Retina (tissue), 1 donor: ENCODE data around the gene RET.
"Not testable (repeated sequence)": the region's sequence is repeated elsewhere in the genome, so short reads cannot be mapped to it uniquely, and the experiment has no call there.

ENCODE experiments used
- DNase-seq: peaks from one replicate; pipeline ENCODE4 v3.0.0-alpha.2; 2016

RET gene

GRCh38 chr10:43079856-43080255 is 3.0 kb downstream of the RET start:
- no peak for DNase-seq

GRCh38 chr10:43082087-43082486 is 5.2 kb downstream of the RET start:
- DNase-seq: no peak

DNA sequence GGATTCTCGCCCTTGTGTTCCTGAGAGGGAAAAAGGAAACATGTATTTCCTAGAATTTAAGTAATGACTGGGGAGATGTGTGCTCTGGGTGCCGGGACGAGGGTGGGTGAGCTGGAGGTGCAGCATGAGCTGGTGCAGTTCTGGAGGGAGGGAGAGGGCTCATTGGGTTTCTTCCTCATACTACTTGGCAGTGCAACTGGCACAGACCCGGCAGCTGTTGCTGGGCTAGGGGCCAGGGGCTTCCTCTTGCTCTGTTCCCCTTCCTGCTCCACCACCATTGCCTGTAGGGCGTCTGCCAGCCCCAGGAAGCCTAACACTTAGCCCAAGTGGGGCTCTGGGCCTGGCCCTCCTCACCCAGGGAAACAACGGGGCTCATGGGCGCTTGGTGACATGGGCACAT is 5.9 kb downstream of the RET start:
- no peak for DNase-seq

GRCh38 chr10:43083764-43084163 is 6.9 kb downstream of the RET start:
- no peak for DNase-seq

GRCh38 chr10:43084812-43085211 is 7.9 kb downstream of the RET start:
- no peak for DNase-seq

DNA sequence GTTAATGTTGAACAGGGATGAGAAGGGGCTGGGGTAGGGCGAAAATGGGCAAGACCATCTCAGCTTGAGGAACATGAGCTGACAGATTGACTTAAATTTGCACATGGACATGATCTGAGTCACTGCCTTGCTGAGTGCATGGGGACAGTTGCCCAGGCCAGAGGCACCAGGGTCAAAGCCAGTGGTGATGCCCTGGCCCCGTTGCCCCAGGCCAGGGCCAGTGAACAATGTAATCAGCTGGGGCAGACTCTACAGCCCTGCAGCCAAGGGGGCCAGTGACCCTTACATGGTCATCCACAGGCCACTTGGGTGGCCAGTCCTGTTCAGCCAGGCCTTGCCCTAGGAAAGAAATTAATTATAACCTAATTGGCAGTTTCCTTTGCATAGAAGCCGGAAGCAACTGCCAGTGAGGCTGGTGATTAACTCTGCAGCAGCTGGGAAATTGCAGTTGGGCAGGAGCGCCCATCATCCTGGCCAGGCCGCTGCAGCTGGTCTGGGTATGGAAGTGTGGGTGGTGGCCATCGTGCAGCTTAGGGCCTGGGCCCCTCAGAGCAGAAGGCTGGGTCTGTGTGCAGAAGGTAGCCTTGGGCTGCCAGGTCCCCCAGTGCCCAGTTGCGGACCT is 9.6 kb downstream of the RET start:
- DNase-seq: peak; percentile 38

- DNase-seq: no peak
Observed at GRCh38 chr10:43089519-43089918, 12.7 kb downstream of the RET start.

- no peak for DNase-seq
Observed at GRCh38 chr10:43090188-43090587, 13.3 kb downstream of the RET start.

DNA sequence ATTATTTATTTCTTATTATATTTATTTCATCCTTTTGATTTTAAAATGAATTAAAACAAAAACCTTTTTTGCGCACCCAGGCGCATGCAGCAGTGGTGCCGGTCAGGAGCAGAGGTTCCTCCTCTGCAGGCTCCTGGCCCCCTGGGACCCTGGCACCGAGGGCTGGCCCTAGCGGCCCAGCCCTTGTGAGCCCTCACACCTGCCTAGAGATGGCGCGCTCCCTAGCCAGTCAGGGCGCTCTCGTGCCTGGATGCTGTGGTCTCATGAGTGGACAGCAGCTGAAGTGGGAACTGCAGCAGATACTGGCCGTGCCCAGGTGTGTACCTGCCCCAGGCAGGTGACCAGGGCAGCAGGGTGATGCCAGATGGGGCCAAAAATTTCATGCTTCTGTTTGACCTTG is 13.8 kb downstream of the RET start:
- DNase-seq: no peak

GRCh38 chr10:43091846-43092245 is 15.0 kb downstream of the RET start:
- no peak for DNase-seq

DNA sequence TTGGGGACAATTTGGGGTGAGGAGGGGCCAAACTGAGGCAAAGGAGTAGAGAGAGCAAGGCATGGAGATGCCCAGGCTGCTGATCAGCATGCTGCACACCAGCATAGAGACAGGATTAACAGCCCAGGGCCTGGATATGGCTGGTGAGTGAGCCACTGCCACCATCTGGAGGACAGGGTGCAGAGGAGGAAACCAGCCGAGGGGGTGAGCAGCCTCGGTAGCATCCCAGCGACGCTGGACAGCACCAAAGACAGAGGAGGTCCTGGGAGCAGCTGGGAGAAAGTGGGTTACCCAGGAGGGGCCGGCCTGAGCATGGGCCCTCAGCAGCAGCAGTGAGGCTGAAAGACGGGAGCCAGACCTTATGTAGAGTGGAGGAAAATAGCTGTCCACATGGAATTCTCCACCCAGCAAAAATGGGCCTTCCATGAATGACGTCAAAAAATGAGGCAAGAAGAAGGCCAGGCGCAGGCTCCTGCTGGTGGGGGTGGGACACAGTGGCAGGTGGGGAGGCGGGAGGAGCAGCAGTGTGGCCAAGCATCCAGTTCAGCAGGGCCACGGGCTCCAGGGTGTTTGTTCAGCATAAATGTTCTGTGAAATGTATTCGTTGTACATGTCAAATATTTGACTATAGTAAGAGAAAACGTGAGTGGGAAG is 16.7 kb downstream of the RET start:
- DNase-seq: peak; percentile 54

GRCh38 chr10:43094085-43094484 is 17.2 kb downstream of the RET start:
- DNase-seq: no peak

GRCh38 chr10:43099339-43099738 is 22.5 kb downstream of the RET start:
- not testable (repeated sequence) for DNase-seq

GRCh38 chr10:43099928-43100327 is 23.1 kb downstream of the RET start:
- DNase-seq: no peak

GRCh38 chr10:43100366-43100765 is 23.5 kb downstream of the RET start:
- DNase-seq: no peak

DNA sequence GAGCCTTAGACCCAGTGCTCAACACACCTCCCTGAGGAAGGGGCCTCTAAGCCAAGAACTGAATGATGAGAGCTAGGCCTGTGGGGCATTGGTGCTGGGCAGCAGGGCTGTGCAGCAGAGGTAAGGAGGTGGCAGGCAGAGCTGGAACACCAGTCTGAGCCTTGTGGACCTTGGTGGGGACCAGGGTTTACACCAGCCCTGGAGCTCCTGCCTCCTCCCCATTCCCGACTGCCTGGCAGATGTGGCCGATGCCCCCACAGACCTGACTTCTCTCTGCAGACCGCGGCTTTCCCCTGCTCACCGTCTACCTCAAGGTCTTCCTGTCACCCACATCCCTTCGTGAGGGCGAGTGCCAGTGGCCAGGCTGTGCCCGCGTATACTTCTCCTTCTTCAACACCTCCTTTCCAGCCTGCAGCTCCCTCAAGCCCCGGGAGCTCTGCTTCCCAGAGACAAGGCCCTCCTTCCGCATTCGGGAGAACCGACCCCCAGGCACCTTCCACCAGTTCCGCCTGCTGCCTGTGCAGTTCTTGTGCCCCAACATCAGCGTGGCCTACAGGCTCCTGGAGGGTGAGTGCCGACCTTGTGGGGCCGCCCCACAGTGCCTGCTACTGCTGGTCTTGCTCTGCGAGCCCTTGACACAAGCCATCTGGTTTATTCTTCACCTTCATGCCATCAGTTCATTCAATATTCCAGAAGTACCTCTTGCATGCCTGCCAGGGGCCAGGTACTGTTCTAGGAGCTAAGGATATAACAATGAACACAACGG is 25.4 kb downstream of the RET start:
- no peak for DNase-seq

DNA sequence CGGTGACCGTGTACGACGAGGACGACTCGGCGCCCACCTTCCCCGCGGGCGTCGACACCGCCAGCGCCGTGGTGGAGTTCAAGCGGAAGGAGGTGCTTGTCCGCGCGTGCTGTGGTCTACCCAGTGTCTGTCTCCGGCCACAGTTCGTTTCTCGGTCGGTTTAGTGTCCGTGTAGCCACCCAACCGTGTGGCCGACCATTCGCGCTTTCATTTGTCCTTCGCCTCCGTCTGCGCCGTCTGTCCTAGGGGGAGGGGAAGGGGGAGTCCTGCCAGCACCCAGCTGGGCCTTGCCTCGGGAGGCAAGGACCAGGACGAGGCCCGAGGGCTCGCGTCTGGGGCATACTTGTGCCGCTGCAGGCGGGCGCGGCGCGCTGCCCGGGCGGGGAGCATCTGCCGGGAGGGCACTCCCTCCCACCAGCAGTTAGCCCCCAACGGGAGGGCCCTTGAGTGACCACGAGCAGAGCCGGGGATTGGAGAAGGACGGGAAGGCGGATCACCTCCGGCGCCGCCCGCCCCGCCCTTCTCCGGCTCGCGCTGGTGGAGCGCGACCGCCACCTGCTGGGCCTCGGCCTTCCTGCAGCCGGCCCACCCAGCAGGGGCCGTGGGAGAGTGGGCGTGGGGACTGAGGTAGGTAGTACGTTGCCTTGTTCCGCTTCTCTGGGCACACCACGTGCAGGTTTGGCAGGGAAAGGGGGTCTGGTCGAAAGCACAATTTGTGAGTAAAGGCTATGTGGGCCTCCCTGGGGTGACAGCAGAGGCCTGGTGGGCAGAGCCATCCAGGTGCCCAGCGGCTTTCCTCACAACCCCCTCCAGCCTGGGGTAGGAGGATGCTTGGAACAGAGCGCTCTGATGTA is 28.5 kb downstream of the RET start:
- DNase-seq: peak; percentile 96

- no peak for DNase-seq
Observed at GRCh38 chr10:43105956-43106229, 29.0 kb downstream of the RET start.

DNA sequence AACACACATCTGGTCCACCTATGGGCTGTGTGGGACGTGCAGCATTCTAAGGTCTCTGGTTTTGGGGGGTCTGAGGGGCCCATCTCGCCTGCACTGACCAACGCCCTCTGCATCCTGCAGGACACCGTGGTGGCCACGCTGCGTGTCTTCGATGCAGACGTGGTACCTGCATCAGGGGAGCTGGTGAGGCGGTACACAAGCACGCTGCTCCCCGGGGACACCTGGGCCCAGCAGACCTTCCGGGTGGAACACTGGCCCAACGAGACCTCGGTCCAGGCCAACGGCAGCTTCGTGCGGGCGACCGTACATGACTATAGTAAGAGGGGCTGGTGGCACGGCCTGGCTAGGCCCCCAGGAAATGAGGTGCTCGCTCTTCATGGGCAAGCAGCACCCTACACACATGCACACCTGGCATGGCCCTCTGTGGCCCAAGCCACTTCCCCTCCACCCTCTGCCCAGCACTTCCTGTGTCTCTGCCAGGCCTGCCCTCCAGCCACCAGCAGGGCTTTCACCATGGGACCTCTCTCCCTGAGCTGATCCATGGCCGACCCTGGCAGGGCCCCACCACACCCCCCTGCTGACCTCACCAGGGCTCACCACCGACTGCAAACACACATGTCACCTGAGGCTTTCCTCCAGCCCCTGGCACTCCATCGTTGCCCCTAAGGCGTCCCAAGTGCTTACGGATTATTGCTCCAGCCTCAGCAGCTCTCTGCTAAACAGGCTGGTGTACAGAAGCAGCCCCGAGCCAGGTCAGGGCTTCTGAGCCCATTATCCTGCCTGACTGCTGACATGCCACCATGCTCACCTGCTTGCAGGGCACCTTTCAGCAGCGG is 29.6 kb downstream of the RET start:
- no peak for DNase-seq

DNA sequence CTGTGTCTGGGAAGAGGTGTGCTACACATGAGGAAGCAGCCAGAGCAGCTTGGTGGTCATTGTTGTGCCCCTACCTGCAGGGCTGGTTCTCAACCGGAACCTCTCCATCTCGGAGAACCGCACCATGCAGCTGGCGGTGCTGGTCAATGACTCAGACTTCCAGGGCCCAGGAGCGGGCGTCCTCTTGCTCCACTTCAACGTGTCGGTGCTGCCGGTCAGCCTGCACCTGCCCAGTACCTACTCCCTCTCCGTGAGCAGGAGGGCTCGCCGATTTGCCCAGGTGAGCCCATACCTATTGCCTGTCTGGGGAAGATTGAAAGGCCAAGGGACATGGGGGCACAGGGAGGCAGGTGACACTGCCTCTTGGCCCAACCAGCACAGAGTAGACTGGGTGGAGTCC is 32.1 kb downstream of the RET start:
- DNase-seq: no peak

GRCh38 chr10:43109671-43110249 is 32.9 kb downstream of the RET start:
- DNase-seq: no peak
